Measurements from ENCODE around the gene NACA. TPM values are rescaled to one million over a fixed set of nuclear protein-coding genes. Genes with fewer than 3 reads are reported as not detected.

The NACA gene
- total RNA-seq, 1 donor from 2014 or later, result 1,207 TPM

GRCh38 chr12:56725723-56726102 lies 614 bp upstream of the NACA start:
- no peak for DNase-seq (ENCODE audit: low read depth)
- peaks cover 1% of the 10 kb centered on the region for H3K36me3 ChIP-seq (ENCODE audit: control insufficient read depth, insufficient read depth, low read length)
- TF ChIP-seq CTCF (IDR thresholded peaks at IDR 0.05; ENCODE audit: insufficient read depth, low read length, poor library complexity, severe bottlenecking), result no peak
- peak overlapping the region; percentile 92 for H3K4me3 ChIP-seq (ENCODE audit: low read depth, low read length)
- no peaks in the 10 kb centered on the region for H3K27me3 ChIP-seq (ENCODE audit: control insufficient read depth, insufficient read depth, low read length)

- H3K36me3 ChIP-seq (ENCODE audit: control insufficient read depth, insufficient read depth, low read length), result peaks cover 5% of the 10 kb centered on the region
- H3K27me3 ChIP-seq (ENCODE audit: control insufficient read depth, insufficient read depth, low read length), result no peaks in the 10 kb centered on the region
- peak overlapping the region; percentile 92 for H3K4me3 ChIP-seq (ENCODE audit: low read depth, low read length)
- TF ChIP-seq CTCF (IDR thresholded peaks at IDR 0.05; ENCODE audit: insufficient read depth, low read length, poor library complexity, severe bottlenecking), result no peak
- DNase-seq (ENCODE audit: low read depth), result no peak
Observed at GRCh38 chr12:56724701-56724971, 463 bp downstream of the NACA start.

GRCh38 chr12:56723889-56724700 lies 1.0 kb downstream of the NACA start:
- peak; percentile 25 for DNase-seq (ENCODE audit: low read depth)
- H3K36me3 ChIP-seq (ENCODE audit: control insufficient read depth, insufficient read depth, low read length), result peaks cover 5% of the 10 kb centered on the region
- TF ChIP-seq CTCF (IDR thresholded peaks at IDR 0.05; ENCODE audit: insufficient read depth, low read length, poor library complexity, severe bottlenecking), result no peak
- no peaks in the 10 kb centered on the region for H3K27me3 ChIP-seq (ENCODE audit: control insufficient read depth, insufficient read depth, low read length)
- peak overlapping the region; percentile 92 for H3K4me3 ChIP-seq (ENCODE audit: low read depth, low read length)

- no peak for DNase-seq (ENCODE audit: low read depth)
- no peak for TF ChIP-seq CTCF (IDR thresholded peaks at IDR 0.05; ENCODE audit: insufficient read depth, low read length, poor library complexity, severe bottlenecking)
- Histone ChIP-seq H3K27me3 (ENCODE audit: control insufficient read depth, insufficient read depth, low read length) (no peaks in the 10 kb centered on the region), H3K36me3 (ENCODE audit: control insufficient read depth, insufficient read depth, low read length) (peaks cover 5% of the 10 kb centered on the region), H3K4me3 (ENCODE audit: low read depth, low read length) (peak overlapping the region; percentile 92)
Observed at GRCh38 chr12:56723352-56723751, 1.7 kb downstream of the NACA start.

- H3K36me3 ChIP-seq (ENCODE audit: control insufficient read depth, insufficient read depth, low read length), result peaks cover 5% of the 10 kb centered on the region
- no peak for TF ChIP-seq CTCF (IDR thresholded peaks at IDR 0.05; ENCODE audit: insufficient read depth, low read length, poor library complexity, severe bottlenecking)
- no peak for DNase-seq (ENCODE audit: low read depth)
- no peaks in the 10 kb centered on the region for H3K27me3 ChIP-seq (ENCODE audit: control insufficient read depth, insufficient read depth, low read length)
- peak overlapping the region; percentile 92 for H3K4me3 ChIP-seq (ENCODE audit: low read depth, low read length)
Observed at GRCh38 chr12:56722832-56723231, 2.3 kb downstream of the NACA start.

GRCh38 chr12:56721721-56722120 lies 3.4 kb downstream of the NACA start:
- Histone ChIP-seq H3K27me3 (ENCODE audit: control insufficient read depth, insufficient read depth, low read length) (no peaks in the 10 kb centered on the region), H3K4me3 (ENCODE audit: low read depth, low read length) (no peak overlapping the region), H3K36me3 (ENCODE audit: control insufficient read depth, insufficient read depth, low read length) (peaks cover 5% of the 10 kb centered on the region)
- no peak for TF ChIP-seq CTCF (IDR thresholded peaks at IDR 0.05; ENCODE audit: insufficient read depth, low read length, poor library complexity, severe bottlenecking)
- DNase-seq (ENCODE audit: low read depth), result no peak
